IMR-90 (cell line): ENCODE results near the gene KRI1.

ENCODE experiments used
- CTCF ChIP-seq: conservative IDR thresholded peaks from 2 replicates; pipeline ENCODE4 v1.5.1; 2012; ENCODE audit warnings: mild to moderate bottlenecking, low read depth, low read length, improper control_type of control experiment
- POLR2A ChIP-seq: IDR thresholded peaks from 2 replicates; pipeline ENCODE4 v1.6.1; 2012; ENCODE audit warnings: mild to moderate bottlenecking, low read depth, low read length

- no peak for TF ChIP-seq CTCF
- TF ChIP-seq POLR2A, result no peak
Observed at GRCh38 chr19:10535613-10536012, 30.2 kb downstream of the KRI1 start.
